GM18511 (cell line): ENCODE results near the gene GABARAP.

ENCODE experiments used
- ATAC-seq: cut with Tn5 transposase; IDR thresholded peaks from one replicate; pipeline ENCODE4 v1.9.1; 2021; ENCODE audit warnings: mild to moderate bottlenecking, moderate library complexity; ENCODE audit not compliant: unreplicated experiment

The GABARAP gene

GRCh38 chr17:7241090-7241733 is 1.0 kb downstream of the GABARAP start:
- ATAC-seq, result no peak

- ATAC-seq, result no peak
Measured at GRCh38 chr17:7240375-7240774, 1.9 kb downstream of the GABARAP start.

GRCh38 chr17:7239091-7240027 is 2.9 kb downstream of the GABARAP start, which contains the start of gene PHF23:
TSS of gene PHF23 (minus strand) at chr17:7239457. CDS start at chr17:7239279, 178 bp downstream.
- ATAC-seq, result peak; percentile 56

GRCh38 chr17:7238420-7239090 is 3.7 kb downstream of the GABARAP start:
- ATAC-seq, result no peak

- no peak for ATAC-seq
Measured at GRCh38 chr17:7237761-7238419, 4.4 kb downstream of the GABARAP start.

GRCh38 chr17:7237266-7237760 is 4.9 kb downstream of the GABARAP start:
- ATAC-seq, result no peak

GRCh38 chr17:7236808-7237207 is 5.4 kb downstream of the GABARAP start:
- no peak for ATAC-seq

GRCh38 chr17:7235693-7236665 is 6.3 kb downstream of the GABARAP start:
- ATAC-seq, result no peak

- peak; percentile 65 for ATAC-seq
Measured at GRCh38 chr17:7234083-7234951, 7.9 kb downstream of the GABARAP start, which contains the start of gene DVL2. TSS of gene DVL2 (minus strand) at chr17:7234517. CDS start at chr17:7234262, 255 bp downstream.

- peak; percentile 13 for ATAC-seq
Measured at GRCh38 chr17:7233701-7234082, 8.6 kb downstream of the GABARAP start.

GRCh38 chr17:7232114-7232513 is 10.1 kb downstream of the GABARAP start:
- ATAC-seq, result no peak

- ATAC-seq, result no peak
Measured at GRCh38 chr17:7229504-7229903, 12.7 kb downstream of the GABARAP start.

GRCh38 chr17:7228920-7229319 is 13.3 kb downstream of the GABARAP start:
- ATAC-seq, result no peak

GRCh38 chr17:7226721-7227710 is 15.2 kb downstream of the GABARAP start:
- no peak for ATAC-seq

GRCh38 chr17:7225711-7226331 is 16.4 kb downstream of the GABARAP start:
- no peak for ATAC-seq

- ATAC-seq, result no peak
Measured at GRCh38 chr17:7224661-7225111, 17.6 kb downstream of the GABARAP start.

GRCh38 chr17:7224110-7224509 is 18.1 kb downstream of the GABARAP start:
- no peak for ATAC-seq
